ENCODE results near the gene ZNRF4.
"Not testable (repeated sequence)": the region's sequence is repeated elsewhere in the genome, so short reads cannot be mapped to it uniquely, and the experiment has no call there.

The ZNRF4 gene, protein sequence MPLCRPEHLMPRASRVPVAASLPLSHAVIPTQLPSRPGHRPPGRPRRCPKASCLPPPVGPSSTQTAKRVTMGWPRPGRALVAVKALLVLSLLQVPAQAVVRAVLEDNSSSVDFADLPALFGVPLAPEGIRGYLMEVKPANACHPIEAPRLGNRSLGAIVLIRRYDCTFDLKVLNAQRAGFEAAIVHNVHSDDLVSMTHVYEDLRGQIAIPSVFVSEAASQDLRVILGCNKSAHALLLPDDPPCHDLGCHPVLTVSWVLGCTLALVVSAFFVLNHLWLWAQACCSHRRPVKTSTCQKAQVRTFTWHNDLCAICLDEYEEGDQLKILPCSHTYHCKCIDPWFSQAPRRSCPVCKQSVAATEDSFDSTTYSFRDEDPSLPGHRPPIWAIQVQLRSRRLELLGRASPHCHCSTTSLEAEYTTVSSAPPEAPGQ

GRCh38 chr19:5455367-5456129 is at the start of gene ZNRF4:
TSS of gene ZNRF4 (plus strand) at chr19:5455417. CDS start at chr19:5455492, 75 bp downstream.
- Mint-ChIP-seq H3K4me3 (no peak within 1 kb of the TSS), H3K9me3 (no peaks in the 10 kb centered on the region), H3K27ac (no peak within 1 kb of the TSS)

GRCh38 chr19:5406198-5406597 is 49.0 kb upstream of the ZNRF4 start:
- H3K4me3 Mint-ChIP-seq; H3K27me3 Mint-ChIP-seq (ENCODE audit: low read depth); H3K4me1 Mint-ChIP-seq (ENCODE audit: low read depth); DNase-seq (ENCODE audit: low spot score); H3K27ac Mint-ChIP-seq; H3K9me3 Mint-ChIP-seq; H3K36me3 Mint-ChIP-seq (ENCODE audit: low read depth): not testable (repeated sequence)

More at GRCh38 chr19:5455367-5456129, at the start of gene ZNRF4:
- no peak for DNase-seq (ENCODE audit: low spot score)
- Mint-ChIP-seq H3K4me1 (ENCODE audit: low read depth) (no peaks in the 10 kb centered on the region), H3K27me3 (ENCODE audit: low read depth) (no peaks in the 10 kb centered on the region), H3K36me3 (ENCODE audit: low read depth) (no peaks in the 10 kb centered on the region)

- H3K27me3 Mint-ChIP-seq (ENCODE audit: low read depth): no peaks in the 10 kb centered on the region
- H3K9me3 Mint-ChIP-seq: peaks cover 7% of the 10 kb centered on the region
- H3K27ac Mint-ChIP-seq: no peak overlapping the region
- DNase-seq (ENCODE audit: low spot score): no peak
- H3K4me1 Mint-ChIP-seq (ENCODE audit: low read depth): no peaks in the 10 kb centered on the region
- H3K4me3 Mint-ChIP-seq: no peak overlapping the region
- H3K36me3 Mint-ChIP-seq (ENCODE audit: low read depth): no peaks in the 10 kb centered on the region
Measured at GRCh38 chr19:5406816-5407215, 48.4 kb upstream of the ZNRF4 start.

GRCh38 chr19:5407356-5407755 is 47.9 kb upstream of the ZNRF4 start:
- Mint-ChIP-seq H3K4me3 (no peak overlapping the region), H3K36me3 (ENCODE audit: low read depth) (no peaks in the 10 kb centered on the region), H3K9me3 (peaks cover 7% of the 10 kb centered on the region), H3K27me3 (ENCODE audit: low read depth) (no peaks in the 10 kb centered on the region), H3K27ac (no peak overlapping the region), H3K4me1 (ENCODE audit: low read depth) (no peaks in the 10 kb centered on the region)
- DNase-seq (ENCODE audit: low spot score): no peak

GRCh38 chr19:5417495-5418436 is 37.5 kb upstream of the ZNRF4 start:
- peaks cover 2% of the 10 kb centered on the region for H3K27me3 Mint-ChIP-seq (ENCODE audit: low read depth)

GRCh38 chr19:5418677-5419076 is 36.5 kb upstream of the ZNRF4 start:
- H3K4me1 Mint-ChIP-seq (ENCODE audit: low read depth): no peaks in the 10 kb centered on the region
- no peaks in the 10 kb centered on the region for H3K36me3 Mint-ChIP-seq (ENCODE audit: low read depth)
- no peak for DNase-seq (ENCODE audit: low spot score)
- no peak overlapping the region for H3K27ac Mint-ChIP-seq
- H3K9me3 Mint-ChIP-seq: peaks cover 3% of the 10 kb centered on the region
- H3K4me3 Mint-ChIP-seq: no peak overlapping the region
- peaks cover 2% of the 10 kb centered on the region for H3K27me3 Mint-ChIP-seq (ENCODE audit: low read depth)

More at GRCh38 chr19:5417495-5418436, 37.5 kb upstream of the ZNRF4 start:
- no peak overlapping the region for H3K4me3 Mint-ChIP-seq
- no peak overlapping the region for H3K27ac Mint-ChIP-seq
- no peaks in the 10 kb centered on the region for H3K4me1 Mint-ChIP-seq (ENCODE audit: low read depth)
- DNase-seq (ENCODE audit: low spot score): no peak
- no peaks in the 10 kb centered on the region for H3K36me3 Mint-ChIP-seq (ENCODE audit: low read depth)
- peaks cover 3% of the 10 kb centered on the region for H3K9me3 Mint-ChIP-seq

GRCh38 chr19:5420953-5421352 is 34.3 kb upstream of the ZNRF4 start:
- Mint-ChIP-seq H3K4me1 (ENCODE audit: low read depth) (no peaks in the 10 kb centered on the region), H3K27ac (no peak overlapping the region), H3K4me3 (no peak overlapping the region), H3K36me3 (ENCODE audit: low read depth) (no peaks in the 10 kb centered on the region), H3K27me3 (ENCODE audit: low read depth) (peaks cover 2% of the 10 kb centered on the region), H3K9me3 (peaks cover 3% of the 10 kb centered on the region)
- no peak for DNase-seq (ENCODE audit: low spot score)

DNA sequence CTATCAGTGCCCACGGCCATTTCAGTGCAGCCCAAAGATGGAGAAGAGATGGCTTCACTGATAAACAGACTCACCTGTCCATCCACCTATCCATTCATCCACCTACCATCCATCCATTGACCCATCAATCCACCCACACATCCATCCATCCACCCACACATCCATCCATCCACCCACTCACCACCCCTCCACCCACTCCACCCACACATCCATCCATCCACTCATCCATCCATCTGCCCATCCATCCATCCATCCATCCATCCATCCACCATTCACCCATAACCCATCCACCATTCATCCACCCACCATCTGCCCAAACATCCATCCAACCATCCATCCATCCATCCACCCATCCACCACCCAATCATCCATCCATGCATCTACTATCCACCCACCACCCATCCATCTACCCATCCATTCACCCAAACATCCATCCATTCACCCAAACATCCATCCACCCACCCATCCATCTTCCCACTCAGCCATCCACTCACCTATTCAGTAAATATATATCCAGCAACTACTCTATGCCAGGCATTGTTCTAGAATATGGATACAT is 31.6 kb upstream of the ZNRF4 start:
- Mint-ChIP-seq H3K36me3 (ENCODE audit: low read depth) (no peaks in the 10 kb centered on the region), H3K27me3 (ENCODE audit: low read depth) (no peaks in the 10 kb centered on the region), H3K9me3 (peaks cover 3% of the 10 kb centered on the region), H3K4me1 (ENCODE audit: low read depth) (no peaks in the 10 kb centered on the region), H3K4me3 (no peak overlapping the region), H3K27ac (no peak overlapping the region)
- no peak for DNase-seq (ENCODE audit: low spot score)

DNA sequence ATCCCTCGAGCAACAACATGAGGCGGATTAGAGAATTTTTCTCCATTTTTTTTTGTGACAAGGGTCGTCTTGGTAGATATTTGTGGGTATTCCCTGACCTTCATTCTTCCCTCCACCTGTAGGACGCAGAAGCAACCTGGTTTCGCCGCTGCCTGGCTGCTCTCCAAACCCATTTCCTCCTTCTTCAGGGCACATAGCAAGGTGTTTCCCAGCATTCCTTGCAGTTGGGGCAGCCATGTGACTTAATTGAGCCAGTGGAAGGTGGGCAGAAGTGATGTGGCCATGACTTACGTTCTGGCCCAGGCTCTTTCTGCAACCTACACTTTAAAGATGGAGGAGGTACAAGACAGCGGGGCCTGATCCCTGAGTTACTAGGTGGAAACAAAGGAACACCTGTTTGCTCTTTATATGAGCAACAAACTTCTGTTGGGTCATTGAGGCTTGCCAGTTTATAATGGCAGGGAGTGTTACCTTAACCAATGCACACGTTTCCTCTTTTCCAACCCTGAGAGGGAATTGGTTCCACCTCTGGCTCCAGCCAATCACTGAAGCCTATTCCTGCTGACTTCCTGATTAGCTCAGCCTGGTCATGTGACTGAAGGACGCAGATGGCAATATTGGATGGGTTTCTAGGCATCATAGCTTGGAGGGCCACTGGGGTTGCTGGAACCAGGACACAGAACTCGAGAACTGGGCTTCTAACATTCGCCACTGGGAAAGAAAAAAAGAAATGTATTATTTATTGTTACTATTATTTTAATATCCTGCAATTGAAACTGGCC is 30.8 kb upstream of the ZNRF4 start:
- Mint-ChIP-seq H3K4me3 (no peak overlapping the region), H3K27ac (no peak overlapping the region), H3K4me1 (ENCODE audit: low read depth) (no peaks in the 10 kb centered on the region), H3K36me3 (ENCODE audit: low read depth) (no peaks in the 10 kb centered on the region), H3K27me3 (ENCODE audit: low read depth) (no peaks in the 10 kb centered on the region), H3K9me3 (peaks cover 3% of the 10 kb centered on the region)
- DNase-seq (ENCODE audit: low spot score): no peak

DNA sequence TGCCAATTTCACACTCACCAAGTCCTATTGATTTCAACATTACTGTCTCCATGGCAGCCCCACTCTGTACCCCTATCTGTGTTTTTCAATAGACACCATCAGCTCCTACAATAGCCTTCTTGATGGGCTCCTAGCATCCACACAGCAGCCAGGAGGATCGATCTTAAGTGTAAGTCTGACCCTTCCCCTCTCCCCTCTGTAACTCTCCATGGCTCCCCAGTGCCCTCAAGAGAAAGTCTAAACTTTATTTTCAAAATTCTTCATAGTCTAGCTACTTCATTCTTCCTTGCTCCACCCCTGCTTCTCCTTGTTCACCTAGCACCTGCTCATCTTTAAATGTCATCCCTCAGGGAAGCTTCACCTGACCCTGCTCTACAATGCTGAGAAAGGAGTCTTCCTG is 30.0 kb upstream of the ZNRF4 start:
- DNase-seq (ENCODE audit: low spot score): no peak
- no peak overlapping the region for H3K27ac Mint-ChIP-seq
- no peaks in the 10 kb centered on the region for H3K4me1 Mint-ChIP-seq (ENCODE audit: low read depth)
- no peak overlapping the region for H3K4me3 Mint-ChIP-seq
- H3K9me3 Mint-ChIP-seq: no peaks in the 10 kb centered on the region
- H3K36me3 Mint-ChIP-seq (ENCODE audit: low read depth): no peaks in the 10 kb centered on the region
- no peaks in the 10 kb centered on the region for H3K27me3 Mint-ChIP-seq (ENCODE audit: low read depth)

- no peak for DNase-seq (ENCODE audit: low spot score)
- Mint-ChIP-seq H3K4me1 (ENCODE audit: low read depth) (no peaks in the 10 kb centered on the region), H3K4me3 (no peak overlapping the region), H3K27ac (no peak overlapping the region), H3K27me3 (ENCODE audit: low read depth) (peaks cover 2% of the 10 kb centered on the region), H3K9me3 (peaks cover 5% of the 10 kb centered on the region), H3K36me3 (ENCODE audit: low read depth) (no peaks in the 10 kb centered on the region)
Measured at GRCh38 chr19:5430237-5430636, 25.0 kb upstream of the ZNRF4 start.

GRCh38 chr19:5432687-5433086 is 22.5 kb upstream of the ZNRF4 start:
- DNase-seq (ENCODE audit: low spot score): no peak
- peaks cover 10% of the 10 kb centered on the region for H3K27me3 Mint-ChIP-seq (ENCODE audit: low read depth)
- no peak overlapping the region for H3K27ac Mint-ChIP-seq
- H3K9me3 Mint-ChIP-seq: peaks cover 5% of the 10 kb centered on the region
- H3K4me1 Mint-ChIP-seq (ENCODE audit: low read depth): no peaks in the 10 kb centered on the region
- H3K36me3 Mint-ChIP-seq (ENCODE audit: low read depth): no peaks in the 10 kb centered on the region
- H3K4me3 Mint-ChIP-seq: no peak overlapping the region
